PC-3 (cell line): ENCODE data around the gene GRB10.

Experiments used
- EZH2 ChIP-seq: fragments of 300-600 bp; sonication (generic); IDR thresholded peaks from one replicate; pipeline ENCODE4 v1.6.1; 2017; ENCODE audit warnings: antibody characterized with exemption, mild to moderate bottlenecking, low read length; ENCODE audit not compliant: unreplicated experiment
- EZH2phosphoT487 ChIP-seq: fragments of 300-600 bp; sonication (generic); IDR thresholded peaks from 2 replicates; pipeline ENCODE4 v1.6.1; 2018; ENCODE audit warnings: mild to moderate bottlenecking, antibody characterized with exemption, low read length, borderline replicate concordance
- TF ChIP-seq, protein P1 (sequence below): fragments of 300-600 bp; sonication (generic); conservative IDR thresholded peaks from 2 replicates; pipeline ENCODE4 v1.5.1; 2017; ENCODE audit warnings: antibody characterized with exemption, low read depth, mild to moderate bottlenecking, low read length

DNA sequence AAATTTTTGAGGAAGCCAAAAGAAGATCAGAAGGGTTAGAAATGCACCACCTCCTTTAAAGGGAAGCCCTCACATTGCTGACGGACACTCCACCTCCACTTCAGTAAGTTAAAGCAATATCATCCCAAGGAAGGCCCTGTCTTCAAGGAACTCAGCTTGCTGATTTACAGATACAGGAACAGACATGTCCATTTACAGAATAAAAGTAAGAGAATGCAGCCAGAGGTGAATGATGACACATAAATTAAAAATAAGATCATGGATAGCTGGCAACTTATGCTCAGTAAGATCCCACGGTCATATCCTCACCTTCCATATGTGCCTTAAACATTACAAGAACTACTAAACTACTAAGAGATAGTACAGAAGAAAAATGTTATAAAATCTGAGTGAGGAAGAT is 20.4 kb downstream of the GRB10 start:
- TF ChIP-seq, protein P1, sequence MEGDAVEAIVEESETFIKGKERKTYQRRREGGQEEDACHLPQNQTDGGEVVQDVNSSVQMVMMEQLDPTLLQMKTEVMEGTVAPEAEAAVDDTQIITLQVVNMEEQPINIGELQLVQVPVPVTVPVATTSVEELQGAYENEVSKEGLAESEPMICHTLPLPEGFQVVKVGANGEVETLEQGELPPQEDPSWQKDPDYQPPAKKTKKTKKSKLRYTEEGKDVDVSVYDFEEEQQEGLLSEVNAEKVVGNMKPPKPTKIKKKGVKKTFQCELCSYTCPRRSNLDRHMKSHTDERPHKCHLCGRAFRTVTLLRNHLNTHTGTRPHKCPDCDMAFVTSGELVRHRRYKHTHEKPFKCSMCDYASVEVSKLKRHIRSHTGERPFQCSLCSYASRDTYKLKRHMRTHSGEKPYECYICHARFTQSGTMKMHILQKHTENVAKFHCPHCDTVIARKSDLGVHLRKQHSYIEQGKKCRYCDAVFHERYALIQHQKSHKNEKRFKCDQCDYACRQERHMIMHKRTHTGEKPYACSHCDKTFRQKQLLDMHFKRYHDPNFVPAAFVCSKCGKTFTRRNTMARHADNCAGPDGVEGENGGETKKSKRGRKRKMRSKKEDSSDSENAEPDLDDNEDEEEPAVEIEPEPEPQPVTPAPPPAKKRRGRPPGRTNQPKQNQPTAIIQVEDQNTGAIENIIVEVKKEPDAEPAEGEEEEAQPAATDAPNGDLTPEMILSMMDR, result no peak
- TF ChIP-seq EZH2 (no peak), EZH2phosphoT487 (no peak)
